ENCODE results near the gene SHKBP1. TPM values are rescaled to one million over a fixed set of nuclear protein-coding genes. Genes with fewer than 3 reads are reported as not detected.

Gene SHKBP1
- total RNA-seq = 100 to 1,000 TPM; 167 to 170 TPM
- 100 to 1,000 TPM; 137 to 155 TPM for polyA plus RNA-seq

GRCh38 chr19:40576585-40577451 lies at the start of gene SHKBP1:
TSS of gene SHKBP1 (plus strand) at chr19:40576873. CDS start at chr19:40576900, 27 bp downstream.
- no peaks in the 10 kb centered on the region for H3K9me3 ChIP-seq (ENCODE audit: control insufficient read depth in 1 of 2, low read length in 2 of 2)
- no peaks in the 10 kb centered on the region for H3K27me3 Mint-ChIP-seq
- peaks cover 25% of the 10 kb centered on the region for H3K36me3 ChIP-seq (ENCODE audit: insufficient read depth, low read length)
- peak within 1 kb of the TSS; percentile 87 to 96 (median 91) for H3K27ac Mint-ChIP-seq
- H3K4me1 Mint-ChIP-seq = peaks cover 14 to 31% (median 23%) of the 10 kb centered on the region in 4 donors
- H3K9me3 Mint-ChIP-seq = peaks cover 0 to 2% (median 0%) of the 10 kb centered on the region in 8 donors
- peak within 1 kb of the TSS; percentile 83 to 94 (median 91) for H3K4me3 Mint-ChIP-seq
- no peaks in the 10 kb centered on the region for H3K27me3 ChIP-seq (ENCODE audit: insufficient read depth, low read length)
- peak; percentile 91 to 94 (median 92) for DNase-seq
- H3K36me3 Mint-ChIP-seq = peaks cover 21 to 28% of the 10 kb centered on the region in 2 donors
- ChIA-PET POLR2A (ENCODE audit: partially characterized antibody) (interaction anchor here (1.3 to 1.4 kb wide), 2 partner anchors 28 to 33 kb away, joined by 5 read pairs; no protein-coding TSS in a partner anchor), CTCF (ENCODE audit: partially characterized antibody) (interaction anchor here (2.3 kb wide), 1 partner anchor 57 kb away, joined by 9 read pairs; no protein-coding TSS in a partner anchor)
- peaks cover 23% of the 10 kb centered on the region for H3K4me1 ChIP-seq (ENCODE audit: insufficient read depth, low read length)
- H3K4me3 ChIP-seq (ENCODE audit: low read length in 2 of 2) = peak within 1 kb of the TSS; percentile 73 to 74
- H3K27ac ChIP-seq (ENCODE audit: low read depth, low read length) = peak within 1 kb of the TSS; percentile 72
- intact Hi-C loops (cut with micrococcal nuclease) = loop anchor here (1.0 kb wide), 3 partner anchors 28 to 112 kb away; partner anchors contain the start of gene BLVRB

DNA sequence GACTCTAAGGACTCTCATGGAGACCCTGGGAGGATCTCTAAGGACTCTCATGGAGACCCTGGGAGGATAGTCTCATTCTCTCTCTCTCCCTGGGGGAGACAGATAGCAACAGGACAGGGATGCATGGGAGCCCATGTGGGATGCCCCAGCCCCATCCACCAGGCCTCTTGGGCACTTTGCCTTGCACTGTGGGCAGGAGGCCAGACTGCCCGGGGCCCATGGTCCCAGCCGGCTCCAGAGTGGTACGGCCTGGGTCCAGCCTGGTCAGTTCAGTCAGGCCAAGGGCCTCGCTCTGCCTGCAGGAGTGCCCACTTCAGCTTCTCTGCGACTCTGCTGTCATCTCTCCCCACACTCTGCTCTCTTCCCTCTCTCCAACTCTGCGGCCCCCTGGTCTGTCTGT lies 48.6 kb upstream of the SHKBP1 start:
- Histone ChIP-seq H3K4me3 (ENCODE audit: low read length in 2 of 2) (no peak overlapping the region), H3K36me3 (ENCODE audit: insufficient read depth, low read length) (no peaks in the 10 kb centered on the region), H3K4me1 (ENCODE audit: insufficient read depth, low read length) (peaks cover 14% of the 10 kb centered on the region), H3K27me3 (ENCODE audit: insufficient read depth, low read length) (peaks cover 9% of the 10 kb centered on the region), H3K9me3 (ENCODE audit: control insufficient read depth in 1 of 2, low read length in 2 of 2) (no peaks in the 10 kb centered on the region), H3K27ac (ENCODE audit: low read depth, low read length) (no peak overlapping the region)
- no peak for DNase-seq
- Mint-ChIP-seq H3K36me3 (no peaks in the 10 kb centered on the region), H3K27me3 (peaks cover 18 to 27% of the 10 kb centered on the region in 2 donors), H3K27ac (peak overlapping the region in 1 of 7 donors; percentile 86), H3K9me3 (no peaks in the 10 kb centered on the region), H3K4me3 (peak overlapping the region in 1 of 8 donors; percentile 15), H3K4me1 (peaks cover 9 to 26% (median 15%) of the 10 kb centered on the region in 4 donors)
- CTCF ChIA-PET (ENCODE audit: partially characterized antibody) = no interaction called here
- POLR2A ChIA-PET (ENCODE audit: partially characterized antibody) = no interaction called here
- intact Hi-C loops (cut with micrococcal nuclease) = loop anchor here (2.0 kb wide), 1 partner anchor 61 kb away; the partner anchor contains the start of gene SPTBN4

GRCh38 chr19:40528533-40529092 lies 48.1 kb upstream of the SHKBP1 start:
- Mint-ChIP-seq H3K4me3 (peak overlapping the region in 3 of 8 donors; percentile 17 to 68 (median 29)), H3K36me3 (no peaks in the 10 kb centered on the region), H3K27ac (peak overlapping the region in 6 of 7 donors; percentile 26 to 89 (median 81)), H3K9me3 (peaks cover 0 to 4% (median 0%) of the 10 kb centered on the region in 8 donors), H3K4me1 (peaks cover 9 to 26% (median 15%) of the 10 kb centered on the region in 4 donors), H3K27me3 (peaks cover 18 to 26% of the 10 kb centered on the region in 2 donors)
- Histone ChIP-seq H3K9me3 (ENCODE audit: control insufficient read depth in 1 of 2, low read length in 2 of 2) (no peaks in the 10 kb centered on the region), H3K4me1 (ENCODE audit: insufficient read depth, low read length) (peaks cover 14% of the 10 kb centered on the region), H3K4me3 (ENCODE audit: low read length in 2 of 2) (no peak overlapping the region), H3K36me3 (ENCODE audit: insufficient read depth, low read length) (no peaks in the 10 kb centered on the region), H3K27me3 (ENCODE audit: insufficient read depth, low read length) (peaks cover 9% of the 10 kb centered on the region), H3K27ac (ENCODE audit: low read depth, low read length) (no peak overlapping the region)
- intact Hi-C loops (cut with micrococcal nuclease) = loop anchor here (1.0 to 2.0 kb wide), 5 partner anchors 42 to 106 kb away; partner anchors contain the start of genes SHKBP1 and SPTBN4
- no peak for DNase-seq
- POLR2A ChIA-PET (ENCODE audit: partially characterized antibody) = no interaction called here
- CTCF ChIA-PET (ENCODE audit: partially characterized antibody) = interaction anchor here (1.0 to 1.6 kb wide), 2 partner anchors 92 to 107 kb away, joined by 4 to 5 read pairs; no protein-coding TSS in a partner anchor

DNA sequence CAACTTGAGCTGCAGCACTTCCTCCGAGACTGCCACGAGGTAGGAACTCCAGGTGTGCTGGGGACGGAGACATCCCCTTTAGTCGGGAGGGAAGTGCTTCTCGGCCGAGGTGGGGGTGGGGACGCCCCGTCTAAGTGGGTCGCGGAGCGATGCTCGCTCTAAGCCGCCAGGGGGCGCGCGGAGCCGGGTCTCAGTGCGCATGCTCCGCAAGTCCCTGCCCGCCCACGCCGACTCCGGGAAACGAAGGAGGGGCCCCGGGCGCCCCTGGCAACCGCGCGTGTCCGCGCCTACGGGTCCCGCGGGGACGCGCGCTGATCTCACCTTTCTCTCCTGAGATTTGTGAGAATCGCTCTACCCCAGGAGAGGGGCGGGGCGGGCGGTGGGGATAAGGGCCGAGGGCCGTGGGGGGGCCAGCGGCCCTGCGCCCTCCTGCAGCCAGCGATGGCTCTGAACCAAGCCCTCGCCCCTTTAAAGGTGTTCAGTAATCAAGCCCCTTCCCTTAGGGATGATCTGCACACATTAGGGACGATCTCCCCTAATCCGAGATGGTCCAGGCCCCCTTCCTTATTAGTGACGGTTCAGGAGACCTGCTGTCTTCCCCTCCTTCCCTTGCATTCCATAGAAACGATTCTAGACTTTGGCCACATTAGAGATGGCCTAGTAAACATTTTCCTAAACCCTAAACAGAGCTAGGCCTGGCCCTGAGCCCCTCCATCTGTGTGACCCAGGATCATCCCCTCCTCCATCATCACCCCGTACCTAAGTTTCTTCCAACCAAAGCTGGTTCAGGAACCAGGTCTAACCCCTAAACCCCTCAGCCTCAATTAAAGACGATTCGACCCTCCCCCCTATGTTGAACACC lies 47.3 kb upstream of the SHKBP1 start:
- intact Hi-C loops (cut with micrococcal nuclease) = loop anchor here (1.0 to 2.0 kb wide), 5 partner anchors 41 to 105 kb away; partner anchors contain the start of genes SHKBP1 and SPTBN4
- Mint-ChIP-seq H3K27me3 (peaks cover 18 to 30% of the 10 kb centered on the region in 2 donors), H3K4me1 (peaks cover 9 to 26% (median 15%) of the 10 kb centered on the region in 4 donors), H3K4me3 (peak overlapping the region; percentile 65 to 87 (median 78)), H3K36me3 (no peaks in the 10 kb centered on the region), H3K9me3 (peaks cover 0 to 9% (median 0%) of the 10 kb centered on the region in 8 donors), H3K27ac (peak overlapping the region; percentile 53 to 93 (median 77))
- peak overlapping the region in 1 of 2 donors; percentile 54 for H3K4me3 ChIP-seq (ENCODE audit: low read length in 2 of 2)
- CTCF ChIA-PET (ENCODE audit: partially characterized antibody) = interaction anchor here (0.9 to 1.6 kb wide), 3 partner anchors 91 to 106 kb away, joined by 4 to 5 read pairs (median 4); no protein-coding TSS in a partner anchor
- peaks cover 9% of the 10 kb centered on the region for H3K27me3 ChIP-seq (ENCODE audit: insufficient read depth, low read length)
- POLR2A ChIA-PET (ENCODE audit: partially characterized antibody) = no interaction called here
- H3K9me3 ChIP-seq (ENCODE audit: control insufficient read depth in 1 of 2, low read length in 2 of 2) = no peaks in the 10 kb centered on the region
- no peak overlapping the region for H3K27ac ChIP-seq (ENCODE audit: low read depth, low read length)
- no peaks in the 10 kb centered on the region for H3K36me3 ChIP-seq (ENCODE audit: insufficient read depth, low read length)
- DNase-seq = peak; percentile 88 to 90 (median 89)
- H3K4me1 ChIP-seq (ENCODE audit: insufficient read depth, low read length) = peaks cover 14% of the 10 kb centered on the region

- Histone ChIP-seq H3K36me3 (ENCODE audit: insufficient read depth, low read length) (no peaks in the 10 kb centered on the region), H3K4me1 (ENCODE audit: insufficient read depth, low read length) (peaks cover 14% of the 10 kb centered on the region), H3K27ac (ENCODE audit: low read depth, low read length) (no peak overlapping the region), H3K27me3 (ENCODE audit: insufficient read depth, low read length) (peaks cover 9% of the 10 kb centered on the region), H3K9me3 (ENCODE audit: control insufficient read depth in 1 of 2, low read length in 2 of 2) (no peaks in the 10 kb centered on the region), H3K4me3 (ENCODE audit: low read length in 2 of 2) (peak overlapping the region in 1 of 2 donors; percentile 54)
- peaks cover 16 to 30% of the 10 kb centered on the region in 2 donors for H3K27me3 Mint-ChIP-seq
- peaks cover 7 to 26% (median 15%) of the 10 kb centered on the region in 4 donors for H3K4me1 Mint-ChIP-seq
- peak overlapping the region; percentile 48 to 87 (median 78) for H3K4me3 Mint-ChIP-seq
- peak in 3 of 5 donors; percentile 13 to 32 (median 16) for DNase-seq
- no peaks in the 10 kb centered on the region for H3K36me3 Mint-ChIP-seq
- POLR2A ChIA-PET (ENCODE audit: partially characterized antibody) = no interaction called here
- H3K27ac Mint-ChIP-seq = peak overlapping the region in 4 of 7 donors; percentile 37 to 93 (median 61)
- intact Hi-C loops (cut with micrococcal nuclease) = no loop called here
- CTCF ChIA-PET (ENCODE audit: partially characterized antibody) = interaction anchor here (0.9 to 1.6 kb wide), 3 partner anchors 11 to 99 kb away, joined by 3 to 5 read pairs (median 4); no protein-coding TSS in a partner anchor
- peaks cover 0 to 11% (median 0%) of the 10 kb centered on the region in 8 donors for H3K9me3 Mint-ChIP-seq
Measured at GRCh38 chr19:40530091-40530901, 46.4 kb upstream of the SHKBP1 start.

- Histone ChIP-seq H3K27me3 (ENCODE audit: insufficient read depth, low read length) (peaks cover 9% of the 10 kb centered on the region), H3K4me1 (ENCODE audit: insufficient read depth, low read length) (peaks cover 14% of the 10 kb centered on the region), H3K9me3 (ENCODE audit: control insufficient read depth in 1 of 2, low read length in 2 of 2) (no peaks in the 10 kb centered on the region), H3K36me3 (ENCODE audit: insufficient read depth, low read length) (no peaks in the 10 kb centered on the region), H3K4me3 (ENCODE audit: low read length in 2 of 2) (no peak overlapping the region), H3K27ac (ENCODE audit: low read depth, low read length) (no peak overlapping the region)
- Mint-ChIP-seq H3K27me3 (peaks cover 16 to 27% of the 10 kb centered on the region in 2 donors), H3K4me3 (no peak overlapping the region), H3K4me1 (peaks cover 7 to 24% (median 14%) of the 10 kb centered on the region in 4 donors), H3K27ac (no peak overlapping the region), H3K9me3 (peaks cover 0 to 11% (median 0%) of the 10 kb centered on the region in 8 donors), H3K36me3 (no peaks in the 10 kb centered on the region)
- intact Hi-C loops (cut with micrococcal nuclease) = no loop called here
- POLR2A ChIA-PET (ENCODE audit: partially characterized antibody) = no interaction called here
- DNase-seq = no peak
- CTCF ChIA-PET (ENCODE audit: partially characterized antibody) = interaction anchor here (1.7 to 2.6 kb wide), 3 partner anchors 15 to 229 kb away, joined by 6 to 9 read pairs (median 8); no protein-coding TSS in a partner anchor
Measured at GRCh38 chr19:40533508-40533907, 43.2 kb upstream of the SHKBP1 start.
